SIG-M5 treated with dmso at 0.1 percent for 504 hours (cell line): Measurements from ENCODE around the gene DNM3.

Experiments used
- DNase-seq: peaks from one replicate; lab custom pipeline; 2025; ENCODE audit not compliant: unreplicated experiment; lab: John Stamatoyannopoulos, UW

DNM3 gene

DNA sequence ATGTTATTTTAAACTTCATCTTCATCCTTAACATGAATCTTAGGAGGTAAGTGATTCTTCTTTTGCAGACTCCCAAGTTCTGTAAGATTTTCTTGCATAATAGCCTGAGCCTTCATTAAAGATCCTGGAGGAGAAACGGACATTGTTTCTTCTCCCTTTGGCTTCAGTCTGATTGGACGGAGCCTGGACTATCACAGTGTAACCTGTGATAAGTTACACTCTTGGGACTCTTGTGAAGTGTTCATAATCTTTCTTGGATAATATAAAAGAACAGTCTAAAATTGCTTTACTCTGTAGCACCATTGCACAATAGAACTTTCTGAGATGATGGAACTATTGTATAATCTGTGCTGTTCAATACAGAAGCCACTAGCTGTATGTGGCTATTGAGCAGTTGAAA is 244.8 kb downstream of the DNM3 start:
- DNase-seq = no peak

DNA sequence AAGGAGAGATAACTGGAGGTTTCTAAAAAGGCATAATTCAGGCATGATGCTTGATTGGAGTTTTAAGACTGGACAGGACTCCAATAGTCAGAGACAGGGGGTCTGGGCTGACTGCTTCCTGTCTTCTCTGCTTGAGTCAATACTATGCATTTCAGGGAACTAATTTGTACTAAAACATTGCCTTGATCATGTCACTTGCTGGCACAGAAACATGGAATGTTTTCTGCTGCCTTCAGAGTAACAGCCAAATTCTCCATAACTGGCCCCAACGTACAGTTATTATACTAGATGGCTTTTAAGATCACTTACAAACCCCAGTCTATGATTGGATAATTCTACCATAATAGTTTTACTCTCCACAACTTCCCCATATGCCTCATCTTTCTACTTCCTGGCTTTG is 247.0 kb downstream of the DNM3 start:
- DNase-seq = no peak

- DNase-seq = peak; percentile 5
These were observed 248.6 kb downstream of the DNM3 start for GRCh38 chr1:172089768-172090510.

DNA sequence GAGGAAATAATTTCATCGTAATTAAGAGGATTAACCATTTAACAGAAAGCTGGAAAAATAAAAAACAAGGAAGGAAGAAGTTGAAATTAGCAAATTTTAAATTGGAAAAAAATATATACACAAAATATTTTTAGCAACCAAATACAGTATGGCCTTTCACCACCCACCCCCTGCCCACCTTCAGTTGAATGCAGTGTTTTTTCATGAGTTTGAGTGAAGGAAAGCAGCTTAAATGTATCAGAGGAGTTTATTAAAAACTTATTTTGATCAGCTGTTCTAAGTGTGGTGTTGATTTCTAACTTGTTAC is 249.2 kb downstream of the DNM3 start:
- no peak for DNase-seq

- no peak for DNase-seq
These were observed 254.5 kb downstream of the DNM3 start for GRCh38 chr1:172095846-172096245.

DNA sequence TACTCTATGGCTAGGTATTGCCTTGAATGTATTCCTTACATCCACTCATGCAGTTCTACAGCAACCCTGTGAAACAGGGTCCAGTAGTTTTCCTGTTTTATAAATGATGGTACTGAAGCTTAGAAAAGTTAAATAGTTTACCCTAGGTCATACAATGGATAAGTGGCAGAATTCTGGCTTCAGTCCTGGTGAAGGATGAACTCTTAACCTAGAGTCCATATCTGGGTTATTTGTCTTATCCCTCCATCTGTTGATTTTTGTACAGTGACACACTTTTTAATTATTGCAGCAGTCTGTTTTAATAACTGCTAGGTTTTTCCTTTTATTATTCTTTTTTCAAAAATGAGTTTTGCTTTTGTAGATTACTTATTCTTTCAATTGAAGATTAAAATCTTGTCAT is 263.9 kb downstream of the DNM3 start:
- no peak for DNase-seq

GRCh38 chr1:172107316-172107975 is 266.1 kb downstream of the DNM3 start:
- DNase-seq = no peak

- DNase-seq = no peak
These were observed 267.0 kb downstream of the DNM3 start for GRCh38 chr1:172108161-172108893.

DNA sequence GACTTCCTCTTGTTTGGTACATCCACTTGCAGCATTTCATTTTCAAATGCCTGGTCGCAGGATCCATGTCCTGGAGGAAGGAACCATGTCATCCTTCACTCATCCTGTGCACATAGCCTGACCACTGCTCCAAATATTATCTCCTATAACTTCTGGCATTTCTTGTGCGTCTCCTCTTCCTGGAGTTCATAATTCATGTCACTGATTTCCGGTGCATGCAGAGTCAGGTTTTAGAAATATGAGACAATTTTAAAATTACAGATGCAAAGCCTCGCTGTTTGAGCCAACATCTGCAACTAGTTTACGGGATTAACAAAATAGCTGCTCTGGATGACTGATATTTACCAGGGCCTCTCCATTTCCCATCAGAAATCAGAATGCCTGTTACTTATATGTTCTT is 268.1 kb downstream of the DNM3 start:
- DNase-seq = no peak

GRCh38 chr1:172112576-172112975 is 271.3 kb downstream of the DNM3 start:
- no peak for DNase-seq

DNA sequence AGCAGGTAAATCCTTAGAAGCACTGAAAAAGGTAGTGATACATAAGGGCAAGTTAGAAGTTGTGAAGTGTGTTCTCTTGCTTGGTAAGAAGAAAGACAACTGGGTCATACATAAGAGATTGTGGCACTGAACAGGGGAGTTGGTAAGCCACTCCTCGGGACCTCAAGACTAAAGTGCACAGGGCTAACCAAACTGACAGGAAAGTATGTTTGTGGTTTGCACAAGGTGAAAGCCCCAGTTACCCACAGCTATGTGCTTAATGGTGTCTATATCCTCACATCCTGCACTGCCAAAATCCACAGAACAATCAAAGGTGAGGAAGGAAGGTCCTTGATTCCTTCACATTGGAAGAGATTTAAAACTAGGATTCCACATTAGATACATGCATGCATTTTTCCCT is 276.5 kb downstream of the DNM3 start:
- no peak for DNase-seq

- DNase-seq = no peak
These were observed 277.3 kb downstream of the DNM3 start for GRCh38 chr1:172118618-172119017.

DNA sequence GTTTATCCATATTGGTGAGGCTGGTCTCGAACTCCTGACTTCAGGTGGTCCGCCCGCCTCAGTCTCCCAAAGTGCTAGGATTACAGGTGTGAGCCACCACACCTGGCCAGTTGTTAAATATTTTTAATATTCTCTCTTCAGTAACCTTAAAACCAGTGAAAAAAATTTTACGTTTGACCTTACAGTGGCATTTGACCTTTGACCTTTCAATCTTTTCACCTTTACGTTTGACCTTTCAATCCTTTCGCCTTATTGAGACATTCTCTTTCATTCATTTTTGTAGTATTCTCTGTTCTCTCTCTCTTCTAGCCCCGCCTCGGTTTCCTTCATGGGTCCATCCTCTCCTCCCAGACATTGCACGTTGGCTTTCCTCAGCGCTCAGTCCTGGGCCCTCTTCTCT is 277.9 kb downstream of the DNM3 start:
- DNase-seq = no peak

DNA sequence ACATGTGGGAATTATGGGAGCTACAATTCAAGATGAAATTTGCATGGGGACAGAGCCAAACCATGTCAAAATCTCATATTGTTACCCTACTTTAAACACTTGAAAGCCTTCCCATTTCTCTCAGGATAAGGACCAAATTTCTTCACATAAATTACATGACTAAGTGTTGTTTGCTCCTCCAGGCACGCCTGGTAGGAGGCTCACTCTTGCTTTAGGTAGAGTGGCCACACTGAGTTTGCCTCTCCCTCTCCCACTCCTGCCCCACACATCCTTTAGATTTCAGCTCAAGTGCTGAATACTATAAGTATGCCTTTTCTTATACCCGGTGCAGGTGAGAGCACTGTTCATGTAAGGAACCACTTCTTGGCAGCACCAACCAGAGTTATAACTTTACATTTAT is 279.1 kb downstream of the DNM3 start:
- no peak for DNase-seq

- DNase-seq = no peak
These were observed 279.9 kb downstream of the DNM3 start for GRCh38 chr1:172121081-172121717.

DNA sequence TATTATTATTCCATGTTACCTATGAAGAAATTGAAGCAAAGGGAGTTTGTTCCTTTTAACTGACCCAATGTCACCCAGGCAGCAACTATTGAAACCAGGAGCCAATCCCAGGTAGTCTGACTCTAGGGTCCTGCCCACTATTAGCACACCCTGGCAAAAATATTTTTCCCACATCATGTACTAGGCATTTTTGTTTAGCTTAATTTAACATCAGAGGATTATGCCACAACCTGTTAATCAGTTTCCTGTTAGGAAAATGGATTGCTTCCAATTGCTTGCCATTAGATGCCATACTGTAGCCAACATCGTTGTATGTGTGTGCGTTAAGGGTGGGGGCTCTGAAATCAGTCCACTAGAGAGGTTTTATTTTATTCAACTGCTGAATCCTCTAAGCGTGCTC is 281.1 kb downstream of the DNM3 start:
- no peak for DNase-seq

DNA sequence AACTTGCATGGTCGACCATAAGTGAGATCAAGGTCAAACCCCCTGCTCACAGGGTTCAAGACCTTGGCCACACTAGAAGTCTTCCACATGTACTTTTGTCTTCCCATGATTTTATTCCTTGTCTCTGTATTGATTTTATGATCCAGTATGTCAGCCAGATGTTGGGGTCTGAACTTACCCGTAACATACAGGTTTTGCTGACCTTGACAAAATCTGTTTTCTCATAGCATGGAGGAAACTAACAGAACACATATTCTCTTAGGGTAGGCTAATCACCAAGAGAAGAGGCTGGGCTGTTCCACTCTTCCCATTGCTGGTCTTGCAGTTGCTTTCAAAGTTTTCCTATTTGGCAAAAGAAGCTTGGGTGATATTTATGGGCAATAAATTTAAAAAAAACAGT is 284.0 kb downstream of the DNM3 start:
- DNase-seq = no peak

GRCh38 chr1:172125812-172126430 is 284.6 kb downstream of the DNM3 start:
- no peak for DNase-seq

DNA sequence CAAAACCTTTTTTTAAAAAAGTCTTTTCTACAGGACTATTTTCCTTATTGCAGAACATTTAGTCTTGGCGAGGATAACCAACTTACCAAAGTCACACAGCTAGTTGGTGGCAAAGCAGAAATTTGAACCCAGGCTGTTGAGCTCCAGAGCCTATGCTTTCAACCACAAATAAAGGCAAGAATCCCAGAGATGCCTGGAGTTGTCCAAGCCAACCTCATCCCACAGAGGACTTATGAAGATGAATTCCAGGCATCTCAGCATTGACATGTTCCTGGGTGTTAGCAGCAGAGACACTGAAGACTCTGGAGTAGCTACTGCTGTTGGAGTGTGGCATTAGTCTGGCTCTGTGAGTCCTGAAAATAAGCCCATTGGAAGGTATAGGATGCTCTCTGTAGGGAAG is 291.5 kb downstream of the DNM3 start:
- DNase-seq = no peak

GRCh38 chr1:172134087-172134731 is 292.9 kb downstream of the DNM3 start:
- DNase-seq = no peak

- DNase-seq = no peak
These were observed 293.9 kb downstream of the DNM3 start for GRCh38 chr1:172135076-172135672.
